Nephron progenitor cell (in vitro differentiated cells): ENCODE results near the gene PAPSS2.

Experiments
- DNase-seq: peaks from one replicate; pipeline ENCODE4 v3.0.0; 2021
- H3K27ac Mint-ChIP-seq: 2 replicates; pipeline ENCODE4 v1.8.0; 2021; ENCODE audit warnings: mild to moderate bottlenecking, moderate library complexity, mixed read lengths
- H3K27me3 Mint-ChIP-seq: 2 replicates; pipeline ENCODE4 v1.8.0; 2021; ENCODE audit warnings: mild to moderate bottlenecking, low read depth, mixed read lengths; ENCODE audit not compliant: poor library complexity
- H3K36me3 Mint-ChIP-seq: 2 replicates; pipeline ENCODE4 v1.8.0; 2021; ENCODE audit warnings: low read depth, mixed read lengths
- H3K4me1 Mint-ChIP-seq: 2 replicates; pipeline ENCODE4 v1.8.0; 2021; ENCODE audit warnings: mixed read lengths
- H3K4me3 Mint-ChIP-seq: 2 replicates; pipeline ENCODE4 v1.8.0; 2021; ENCODE audit warnings: mild to moderate bottlenecking, moderate library complexity, mixed read lengths
- H3K9me3 Mint-ChIP-seq: 2 replicates; pipeline ENCODE4 v1.8.0; 2021; ENCODE audit warnings: mild to moderate bottlenecking, moderate library complexity, mixed read lengths
- TF ChIP-seq, protein P1 (sequence below): fragments of 200-600 bp; sonication (generic); IDR thresholded peaks from 2 replicates; pipeline ENCODE4 v1.5.0; 2021; ENCODE audit warnings: antibody characterized with exemption

PAPSS2 gene

DNA sequence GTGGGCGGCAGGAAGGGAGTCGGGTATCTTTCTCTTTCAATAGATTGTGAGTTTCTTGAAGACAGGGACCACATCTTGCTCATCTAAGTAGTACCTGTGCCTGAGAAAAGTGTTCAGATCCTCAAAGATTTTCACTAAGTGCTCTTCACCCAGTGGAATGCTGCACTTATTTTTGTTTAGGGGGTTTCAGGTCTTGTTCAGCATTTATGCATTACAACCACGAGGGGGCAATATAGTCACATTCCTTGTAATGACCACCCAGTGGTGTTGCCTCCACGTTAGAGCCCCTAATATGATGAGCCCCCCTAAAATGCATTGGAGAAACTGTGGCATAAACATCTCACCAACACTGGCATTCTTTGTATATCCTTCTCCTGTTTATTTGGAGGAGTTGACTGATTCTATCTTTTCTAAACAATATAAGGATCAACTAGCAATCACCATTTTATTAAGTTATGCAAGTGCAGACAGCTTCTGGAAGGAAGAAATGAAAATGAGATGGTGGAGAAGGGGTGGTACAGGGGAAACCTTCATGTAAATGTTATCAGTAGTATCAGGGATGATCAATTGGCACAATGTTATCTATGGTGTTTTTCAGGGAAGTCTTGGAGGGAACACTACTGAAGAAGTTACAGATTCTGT is 3.1 kb upstream of the PAPSS2 start:
- Mint-ChIP-seq H3K27me3 (peaks cover 41% of the 10 kb centered on the region), H3K4me3 (no peak overlapping the region), H3K27ac (no peak overlapping the region), H3K4me1 (peaks cover 20% of the 10 kb centered on the region), H3K9me3 (no peaks in the 10 kb centered on the region), H3K36me3 (no peaks in the 10 kb centered on the region)
- DNase-seq: peak; percentile 16
- TF ChIP-seq, protein P1, sequence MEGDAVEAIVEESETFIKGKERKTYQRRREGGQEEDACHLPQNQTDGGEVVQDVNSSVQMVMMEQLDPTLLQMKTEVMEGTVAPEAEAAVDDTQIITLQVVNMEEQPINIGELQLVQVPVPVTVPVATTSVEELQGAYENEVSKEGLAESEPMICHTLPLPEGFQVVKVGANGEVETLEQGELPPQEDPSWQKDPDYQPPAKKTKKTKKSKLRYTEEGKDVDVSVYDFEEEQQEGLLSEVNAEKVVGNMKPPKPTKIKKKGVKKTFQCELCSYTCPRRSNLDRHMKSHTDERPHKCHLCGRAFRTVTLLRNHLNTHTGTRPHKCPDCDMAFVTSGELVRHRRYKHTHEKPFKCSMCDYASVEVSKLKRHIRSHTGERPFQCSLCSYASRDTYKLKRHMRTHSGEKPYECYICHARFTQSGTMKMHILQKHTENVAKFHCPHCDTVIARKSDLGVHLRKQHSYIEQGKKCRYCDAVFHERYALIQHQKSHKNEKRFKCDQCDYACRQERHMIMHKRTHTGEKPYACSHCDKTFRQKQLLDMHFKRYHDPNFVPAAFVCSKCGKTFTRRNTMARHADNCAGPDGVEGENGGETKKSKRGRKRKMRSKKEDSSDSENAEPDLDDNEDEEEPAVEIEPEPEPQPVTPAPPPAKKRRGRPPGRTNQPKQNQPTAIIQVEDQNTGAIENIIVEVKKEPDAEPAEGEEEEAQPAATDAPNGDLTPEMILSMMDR: peak; percentile 73

DNA sequence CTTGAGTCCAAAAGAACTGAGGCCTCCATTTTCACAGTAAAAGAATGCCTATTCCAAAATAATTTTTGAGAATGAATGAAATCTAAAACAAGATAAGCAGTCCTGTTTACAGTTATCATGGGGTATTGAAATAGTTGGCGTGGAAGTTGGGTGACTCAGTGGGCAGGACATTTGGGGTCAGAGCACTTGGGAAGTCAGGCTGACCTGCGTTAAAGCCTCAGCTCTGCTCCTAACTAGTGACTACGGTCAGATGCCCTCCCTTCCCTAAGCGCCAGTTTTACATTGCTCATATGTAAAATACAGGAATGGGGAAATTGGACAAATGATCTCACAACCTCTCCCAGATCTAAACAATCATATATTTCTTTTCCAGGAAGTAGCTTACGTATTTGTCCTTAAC is 2.3 kb upstream of the PAPSS2 start:
- TF ChIP-seq, protein P1: no peak
- H3K27ac Mint-ChIP-seq: no peak overlapping the region
- peaks cover 16% of the 10 kb centered on the region for H3K4me1 Mint-ChIP-seq
- no peak for DNase-seq
- H3K4me3 Mint-ChIP-seq: no peak overlapping the region
- H3K9me3 Mint-ChIP-seq: no peaks in the 10 kb centered on the region
- peaks cover 48% of the 10 kb centered on the region for H3K27me3 Mint-ChIP-seq
- H3K36me3 Mint-ChIP-seq: no peaks in the 10 kb centered on the region

DNA sequence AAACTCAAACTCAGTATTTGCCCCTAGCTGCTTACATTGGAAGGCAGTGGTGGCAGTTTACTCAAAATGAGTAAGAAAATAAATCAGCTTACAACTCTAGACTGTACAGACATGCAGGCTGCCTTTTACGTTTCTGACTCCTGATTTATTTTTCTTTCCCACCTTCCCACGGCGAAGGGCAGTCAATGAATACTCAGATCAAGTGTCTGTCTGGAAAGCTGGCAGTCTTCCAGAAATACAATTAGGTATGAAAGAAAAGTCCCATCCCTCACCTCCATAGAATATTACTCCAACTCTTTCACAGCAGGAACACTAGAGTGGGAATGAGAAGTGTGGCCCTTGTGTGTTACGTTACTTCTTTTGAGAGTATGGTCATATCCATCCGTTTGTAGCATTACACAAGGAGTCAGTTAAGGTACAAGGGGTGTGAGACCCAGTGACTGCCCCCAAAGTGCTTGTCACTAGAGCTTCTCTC is 1.3 kb upstream of the PAPSS2 start:
- TF ChIP-seq, protein P1: no peak
- peaks cover 16% of the 10 kb centered on the region for H3K4me1 Mint-ChIP-seq
- H3K27ac Mint-ChIP-seq: no peak overlapping the region
- H3K9me3 Mint-ChIP-seq: no peaks in the 10 kb centered on the region
- peaks cover 55% of the 10 kb centered on the region for H3K27me3 Mint-ChIP-seq
- H3K36me3 Mint-ChIP-seq: no peaks in the 10 kb centered on the region
- H3K4me3 Mint-ChIP-seq: no peak overlapping the region
- DNase-seq: no peak

DNA sequence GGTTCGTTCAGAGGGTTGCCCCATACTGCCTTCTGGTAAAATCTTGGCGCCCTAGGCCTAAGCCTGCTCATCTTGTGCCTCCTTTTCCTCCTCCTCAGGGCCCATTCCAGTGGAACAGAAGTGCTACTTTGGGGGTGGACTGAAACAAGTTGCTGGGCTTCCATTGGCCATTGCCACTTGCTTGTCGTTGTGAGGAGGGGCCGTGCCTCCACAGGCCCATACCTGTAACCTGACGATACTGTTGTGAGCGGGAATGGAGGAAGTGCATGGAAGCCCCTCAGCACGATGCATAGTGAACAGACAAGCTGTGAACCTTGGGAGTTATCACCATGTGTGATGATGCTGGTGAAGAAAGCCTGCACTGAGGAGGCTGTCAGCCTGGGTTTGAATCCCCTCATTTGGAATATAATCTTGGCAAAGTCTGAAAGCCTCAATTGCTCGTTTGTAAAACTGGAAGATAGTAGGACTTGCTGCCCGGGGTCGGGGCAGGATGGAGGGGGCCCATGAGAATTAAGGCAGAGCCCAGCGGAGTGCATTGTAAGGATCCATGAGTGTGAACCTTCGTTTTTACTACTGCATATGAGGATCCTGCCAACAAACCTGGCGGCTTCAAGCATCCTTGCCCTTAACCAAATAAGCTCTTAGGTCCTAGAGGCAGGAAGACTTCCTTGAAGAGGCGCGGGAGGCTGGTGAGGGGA is 671 bp upstream of the PAPSS2 start:
- Mint-ChIP-seq H3K27me3 (peaks cover 58% of the 10 kb centered on the region), H3K27ac (no peak overlapping the region), H3K36me3 (no peaks in the 10 kb centered on the region), H3K4me1 (peaks cover 16% of the 10 kb centered on the region), H3K4me3 (peak overlapping the region; percentile 83), H3K9me3 (no peaks in the 10 kb centered on the region)
- DNase-seq: no peak
- TF ChIP-seq, protein P1: no peak

DNA sequence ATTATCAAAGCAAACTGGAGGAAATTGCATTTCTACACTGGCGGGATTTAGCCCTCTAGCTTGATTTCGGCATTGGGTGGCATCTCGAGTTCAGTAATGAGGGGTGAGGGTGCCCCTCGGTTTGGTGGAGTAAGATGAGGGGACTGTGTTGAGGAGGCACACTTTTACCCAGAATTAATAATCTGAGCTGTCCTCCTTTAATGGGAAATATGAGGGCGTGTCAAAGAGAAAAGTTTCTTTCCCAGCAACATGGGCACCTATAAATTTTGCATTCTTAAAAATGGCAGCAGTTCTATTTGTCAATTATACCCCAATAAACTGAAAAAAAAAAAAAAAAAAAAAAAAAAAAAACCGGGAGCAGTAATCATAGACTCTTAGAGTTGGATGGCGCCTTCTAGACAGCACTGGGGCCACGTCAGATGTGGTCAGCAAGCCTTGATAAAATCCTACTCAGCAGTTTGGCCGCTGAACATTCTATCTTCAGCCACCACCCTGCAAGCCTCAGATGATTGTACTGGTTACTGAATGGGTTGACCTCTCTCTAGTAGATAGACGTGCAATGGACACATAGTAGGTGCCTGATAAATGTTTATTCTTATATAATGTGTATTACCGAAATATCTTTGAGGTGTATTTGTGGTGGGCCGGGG is 931 bp downstream of the PAPSS2 start:
- H3K36me3 Mint-ChIP-seq: no peaks in the 10 kb centered on the region
- H3K4me1 Mint-ChIP-seq: peaks cover 16% of the 10 kb centered on the region
- H3K9me3 Mint-ChIP-seq: no peaks in the 10 kb centered on the region
- DNase-seq: no peak
- TF ChIP-seq, protein P1: no peak
- no peak overlapping the region for H3K27ac Mint-ChIP-seq
- H3K27me3 Mint-ChIP-seq: peaks cover 59% of the 10 kb centered on the region
- H3K4me3 Mint-ChIP-seq: peak overlapping the region; percentile 90
